Endothelial cell of umbilical vein (primary cell): Measurements from ENCODE around the gene LPAR5. TPM values are rescaled to one million over a fixed set of nuclear protein-coding genes. Genes with fewer than 3 reads are reported as not detected.

ENCODE experiments used
- BruUV-seq: library from RNA; stranded (reverse); fragments of 400-500 nt; replicated peaks from 2 replicates; lab custom pipeline; 2021; lab: Mats Ljungman, UMichigan
- CTCF ChIA-PET: fragments of 300-600, 350-600 bp; sonication (Branson Sonifier 250); formaldehyde crosslinking; loops from one replicate; lab custom pipeline; 2021; ENCODE audit warnings: antibody characterized with exemption, inconsistent platforms; lab: Charles Lee
- POLR2A ChIA-PET: fragments of 300-600, 350-600 bp; sonication (Branson Sonifier 250); formaldehyde crosslinking; loops from one replicate; lab custom pipeline; 2021; ENCODE audit warnings: antibody characterized with exemption, inconsistent platforms; lab: Charles Lee
- DNase-seq: peaks from one replicate; pipeline ENCODE4 v3.0.0-alpha.2; 2011; ENCODE audit warnings: low read depth, low spot score
- FAIRE-seq: peaks from 2 replicates; lab custom pipeline; 2011; peaks lifted over from hg19 to GRCh38; lab: Jason Lieb, UNC
- H2AFZ ChIP-seq: 2 replicates; pipeline ENCODE4 v1.6.0; 2012; ENCODE audit warnings: low read depth, low read length, control low read depth, inconsistent platforms
- H3K27ac ChIP-seq: 2 replicates; pipeline ENCODE4 v1.5.1; 2011; ENCODE audit warnings: low read depth, mild to moderate bottlenecking, control low read depth, low read length, moderate library complexity; ENCODE audit not compliant: insufficient read depth
- H3K27me3 ChIP-seq, 2 experiments: 2 replicates each; pipeline versions ENCODE4 v1.6.0 to v1.6.1; 2011; ENCODE audit warnings: low read length in 2 of 2, mixed read lengths in 1 of 2; ENCODE audit not compliant: control insufficient read depth in 2 of 2, insufficient read depth in 2 of 2
- H3K36me3 ChIP-seq, 2 experiments: 2 replicates in 1 of 2; 3 replicates in 1 of 2; pipeline ENCODE4 v1.5.1; 2011; ENCODE audit warnings: low read length in 2 of 2, mild to moderate bottlenecking in 1 of 2, moderate library complexity in 1 of 2; ENCODE audit not compliant: control insufficient read depth in 2 of 2, insufficient read depth in 2 of 2; ENCODE audit errors: extremely low read depth in 1 of 2
- H3K4me1 ChIP-seq: 3 replicates; pipeline ENCODE4 v1.5.1; 2011; ENCODE audit warnings: mild to moderate bottlenecking, low read length; ENCODE audit not compliant: control insufficient read depth, insufficient read depth; ENCODE audit errors: extremely low read depth
- H3K4me2 ChIP-seq: 2 replicates; pipeline ENCODE4 v1.6.1; 2011; ENCODE audit warnings: low read length, control low read depth, mixed read lengths; ENCODE audit not compliant: insufficient read depth
- H3K4me3 ChIP-seq, 3 experiments: fragments of 200-600 bp in 1 of 3; sonication (generic), shearing (Covaris generic) in 1 of 3; replicated peaks in 1 of 3; 2 replicates each; pipeline ENCODE4 v1.5.1; 2011 to 2016; ENCODE audit warnings: control low read depth in 3 of 3, low read length in 3 of 3, mild to moderate bottlenecking in 2 of 3, inconsistent platforms in 1 of 3, low read depth in 1 of 3, moderate library complexity in 1 of 3; ENCODE audit not compliant: insufficient read depth in 1 of 3
- H3K79me2 ChIP-seq: 2 replicates; pipeline ENCODE4 v1.6.0; 2012; ENCODE audit warnings: low read length, inconsistent platforms; ENCODE audit not compliant: control insufficient read depth, insufficient read depth
- H3K9ac ChIP-seq: replicated peaks from 2 replicates; pipeline ENCODE3; 2011; ENCODE audit warnings: low read length, control low read depth; ENCODE audit not compliant: insufficient read depth; ENCODE audit errors: extremely low read depth
- H3K9me1 ChIP-seq: replicated peaks from 3 replicates; pipeline ENCODE4 v1.6.0; 2011; ENCODE audit warnings: mild to moderate bottlenecking, low read length; ENCODE audit not compliant: control insufficient read depth, insufficient read depth; ENCODE audit errors: extremely low read depth
- H3K9me3 ChIP-seq: replicated peaks from 2 replicates; pipeline ENCODE4 v1.5.1; 2012; ENCODE audit warnings: low read length, inconsistent platforms; ENCODE audit not compliant: control insufficient read depth, insufficient read depth
- H4K20me1 ChIP-seq: replicated peaks from 2 replicates; pipeline ENCODE3; 2011; ENCODE audit warnings: mild to moderate bottlenecking, low read length; ENCODE audit not compliant: control insufficient read depth, insufficient read depth; ENCODE audit errors: extremely low read depth
- CTCF ChIP-seq, 2 donors: IDR thresholded peaks; 1 replicate in 1 of 2; 2 replicates in 1 of 2; pipeline ENCODE4 v1.5.1; 2011; ENCODE audit warnings: low read length in 2 of 2, mild to moderate bottlenecking in 2 of 2, moderate library complexity in 2 of 2, control low read depth in 1 of 2, inconsistent platforms in 1 of 2, low read depth in 1 of 2; ENCODE audit not compliant: insufficient read depth in 1 of 2; ENCODE audit errors: extremely low read depth in 1 of 2
- EZH2 ChIP-seq: IDR thresholded peaks from 2 replicates; pipeline ENCODE4 v1.6.1; 2012; ENCODE audit warnings: borderline replicate concordance, low read depth, mild to moderate bottlenecking, moderate library complexity, low read length, inconsistent platforms; ENCODE audit not compliant: severe bottlenecking
- FOS ChIP-seq: IDR thresholded peaks from 2 replicates; pipeline ENCODE4 v1.6.1; 2011; ENCODE audit warnings: mild to moderate bottlenecking, low read length, moderate library complexity, borderline replicate concordance; ENCODE audit not compliant: insufficient read depth
- JUN ChIP-seq: IDR thresholded peaks from 2 replicates; pipeline ENCODE4 v1.6.1; 2011; ENCODE audit warnings: borderline replicate concordance, low read depth; ENCODE audit not compliant: insufficient read length, insufficient read depth
- MAX ChIP-seq: IDR thresholded peaks from 2 replicates; pipeline ENCODE4 v1.6.1; 2011; ENCODE audit not compliant: insufficient read depth, insufficient read length
- MYC ChIP-seq: IDR thresholded peaks from one replicate; pipeline ENCODE4 v1.6.1; 2011; ENCODE audit warnings: mild to moderate bottlenecking, low read depth, low read length
- POLR2A ChIP-seq: IDR thresholded peaks from 2 replicates; pipeline ENCODE4 v1.6.1; 2012; ENCODE audit warnings: low read depth, mild to moderate bottlenecking, control low read depth, low read length
- POLR2AphosphoS5 ChIP-seq: IDR thresholded peaks from 2 replicates; pipeline ENCODE4 v1.6.1; 2012; ENCODE audit warnings: low read depth, mild to moderate bottlenecking, control low read depth, low read length, moderate library complexity; ENCODE audit not compliant: insufficient read depth
- dilution Hi-C: fragments of 300-500 bp; cut with MboI; formaldehyde crosslinking; loops from one replicate; pipeline ENCODE4 v1.15.0; 2019; ENCODE audit warnings: low sequenced_read_pairs; ENCODE audit not compliant: extremely low pct_ligation_motif_present
- intact Hi-C: fragments of 100-400 bp; cut with micrococcal nuclease; formaldehyde crosslinking; loops from one replicate; pipeline ENCODE4 v1.10.0; 2022
- polyA plus RNA-seq, 4 experiments: library from polyadenylated mRNA; depleted of rRNA in 3 of 4; stranded (reverse) in 3 of 4; unstranded in 1 of 4; fragments of >200 nt; gene quantifications; 2 replicates each; pipeline versions ENCODE4 v1.2.1 to v1.2.3, GENCODE V29; 2011 to 2012; ENCODE audit warnings: missing spikeins in 1 of 4
- total RNA-seq: library from RNA; stranded (reverse); gene quantifications from 2 replicates; pipeline ENCODE4 v1.2.3, GENCODE V29; 2021

LPAR5 gene
- total and polyA plus RNA-seq, 2 donors (not counting 3 experiments of a cell fraction or from before 2014, with no cell fraction given), result 0.23 TPM; not detected in 1

- H3K9me1 ChIP-seq, result no peaks in the 10 kb centered on the region
- CTCF ChIA-PET, result interaction anchor here (0.8 to 1.8 kb wide), 6 partner anchors 8 to 95 kb away, joined by 3 to 7 read pairs (median 3); no protein-coding TSS in a partner anchor
- no peak overlapping the region for H3K4me3 ChIP-seq
- H2AFZ ChIP-seq, result no peak overlapping the region
- no peak overlapping the region for H3K9ac ChIP-seq
- BruUV-seq, result no TSS peak
- H3K4me2 ChIP-seq, result no peak overlapping the region
- dilution Hi-C loops, result no loop called here
- DNase-seq (peak; percentile 13), FAIRE-seq (no peak)
- peaks cover 27 to 37% of the 10 kb centered on the region in 2 experiments for H3K36me3 ChIP-seq
- H3K9me3 ChIP-seq, result no peaks in the 10 kb centered on the region
- peaks cover 50% of the 10 kb centered on the region for H3K79me2 ChIP-seq
- H3K27me3 ChIP-seq, result no peaks in the 10 kb centered on the region
- peaks cover 30% of the 10 kb centered on the region for H3K4me1 ChIP-seq
- POLR2A ChIA-PET, result no interaction called here
- no peak overlapping the region for H3K27ac ChIP-seq
- intact Hi-C loops, result no loop called here
- TF ChIP-seq JUN, result no peak
- no peak for TF ChIP-seq CTCF (IDR thresholded peaks at IDR 0.05; ENCODE audit: extremely low read depth in 1 of 2, insufficient read depth in 1 of 2, low read depth in 1 of 2, low read length in 2 of 2)
- TF ChIP-seq POLR2A, result no peak
- TF ChIP-seq MAX, result no peak
- no peak for TF ChIP-seq EZH2
- TF ChIP-seq MYC, result no peak
- no peak for TF ChIP-seq POLR2AphosphoS5
- no peak for TF ChIP-seq FOS
- H4K20me1 ChIP-seq, result no peaks in the 10 kb centered on the region
Measured at GRCh38 chr12:6603095-6603567, 32.6 kb downstream of the LPAR5 start.
